ENCODE data around the gene PLA2G2F. TPM values are rescaled to one million over a fixed set of nuclear protein-coding genes. Genes with fewer than 3 reads are reported as not detected.
A peak's percentile ranks its signal among the peaks of the same experiment; 100 is the strongest.

PLA2G2F gene
- total RNA-seq, 1 experiment from 2014 or later, result 0.20 TPM

GRCh38 chr1:20165522-20165951 is 26.4 kb downstream of the PLA2G2F start:
- Histone ChIP-seq H3K4me1 (replicated peaks; ENCODE audit: insufficient read depth) (peaks cover under 1% of the 10 kb centered on the region; the same call in 1 of the 2 replicates), H3K79me2 (ENCODE audit: low read depth) (peaks cover 7% of the 10 kb centered on the region; the same call in 1 of the 2 replicates), H3K9me3 (ENCODE audit: insufficient read depth, low read depth) (no peaks in the 10 kb centered on the region; the same call in 1 of the 2 replicates), H3K9me2 (ENCODE audit: insufficient read depth) (no peaks in the 10 kb centered on the region), H3K36me3 (ENCODE audit: low read depth) (peaks cover 2% of the 10 kb centered on the region; the same call in 1 of the 2 replicates), H3K4me2 (no peak overlapping the region), H3K27me3 (ENCODE audit: insufficient read depth, low read depth) (no peaks in the 10 kb centered on the region), H2AFZ (no peak overlapping the region), H4K20me1 (ENCODE audit: insufficient read depth) (no peaks in the 10 kb centered on the region), H3K27ac (no peak overlapping the region), H3F3A (ENCODE audit: insufficient read depth, low read depth) (peaks cover 15% of the 10 kb centered on the region; the same call in 1 of the 2 replicates), H3K4me3 (no peak overlapping the region)
- ChIA-PET POLR2A (ENCODE audit: unreplicated experiment) (no interaction called here), CTCF (interaction anchor here (0.9 to 1.0 kb wide), 2 partner anchors 22 to 30 kb away, joined by 3 to 5 read pairs; no protein-coding TSS in a partner anchor)
- no TSS peak for BruUV-seq (replicated peaks)
- TF ChIP-seq CTCF (conservative IDR thresholded peaks at IDR 0.05), result peak; percentile 64; the same call in 1 of the 2 replicates
- TF ChIP-seq EZH2 (IDR thresholded peaks at IDR 0.05; ENCODE audit: low read depth), result no peak
- intact Hi-C loops (cut with micrococcal nuclease; ENCODE audit: unreplicated experiment), result no loop called here
- DNase-seq, result no peak

DNA sequence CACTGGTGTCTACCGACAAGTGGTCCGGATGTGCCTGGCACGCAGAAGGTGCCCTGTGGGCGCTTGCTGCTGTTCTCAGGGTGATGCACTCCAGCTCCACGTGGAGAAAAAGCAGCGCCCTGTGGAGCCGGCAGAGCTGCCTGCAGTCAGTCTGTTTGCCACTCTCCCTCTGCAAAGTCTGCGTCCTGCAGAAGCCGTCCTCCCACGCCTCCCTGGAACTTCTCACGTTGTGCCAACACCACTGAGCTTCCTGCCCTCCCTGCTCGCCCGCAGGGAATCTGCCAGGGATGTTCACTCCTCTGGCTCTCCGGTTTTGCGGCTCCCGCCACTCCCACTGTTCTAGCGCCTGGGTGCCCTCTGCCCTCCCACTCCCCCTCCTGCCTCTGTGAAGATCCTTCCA is 26.9 kb downstream of the PLA2G2F start:
- H3K9me3 ChIP-seq (ENCODE audit: insufficient read depth, low read depth), result no peaks in the 10 kb centered on the region
- H3K79me2 ChIP-seq (ENCODE audit: low read depth), result 0 out of 2 replicates have a peak, but pooled peaks cover 2% of the 10 kb centered on the region
- TF ChIP-seq CTCF (conservative IDR thresholded peaks at IDR 0.05) (no peak), EZH2 (IDR thresholded peaks at IDR 0.05; ENCODE audit: low read depth) (no peak)
- no peak overlapping the region for H3K27ac ChIP-seq
- ChIA-PET CTCF (interaction anchor here (0.9 to 1.0 kb wide), 2 partner anchors 21 to 29 kb away, joined by 3 to 5 read pairs; no protein-coding TSS in a partner anchor), POLR2A (ENCODE audit: unreplicated experiment) (no interaction called here)
- H3K27me3 ChIP-seq (ENCODE audit: insufficient read depth, low read depth), result no peaks in the 10 kb centered on the region
- DNase-seq, result no peak
- peaks cover 13% of the 10 kb centered on the region; the same call in 1 of the 2 replicates for H3F3A ChIP-seq (ENCODE audit: insufficient read depth, low read depth)
- BruUV-seq (replicated peaks), result no TSS peak
- no peaks in the 10 kb centered on the region for H3K36me3 ChIP-seq (ENCODE audit: low read depth)
- no peaks in the 10 kb centered on the region for H3K9me2 ChIP-seq (ENCODE audit: insufficient read depth)
- intact Hi-C loops (cut with micrococcal nuclease; ENCODE audit: unreplicated experiment), result no loop called here
- no peak overlapping the region for H2AFZ ChIP-seq
- H3K4me2 ChIP-seq, result no peak overlapping the region
- no peaks in the 10 kb centered on the region for H4K20me1 ChIP-seq (ENCODE audit: insufficient read depth)
- no peak overlapping the region for H3K4me3 ChIP-seq
- peaks cover 6% of the 10 kb centered on the region for H3K4me1 ChIP-seq (replicated peaks; ENCODE audit: insufficient read depth)

GRCh38 chr1:20167126-20167525 is 28.0 kb downstream of the PLA2G2F start:
- TF ChIP-seq CTCF (conservative IDR thresholded peaks at IDR 0.05), result no peak
- no peak for TF ChIP-seq EZH2 (IDR thresholded peaks at IDR 0.05; ENCODE audit: low read depth)
- no peaks in the 10 kb centered on the region for H4K20me1 ChIP-seq (ENCODE audit: insufficient read depth)
- H3K4me2 ChIP-seq, result no peak overlapping the region
- H3K27me3 ChIP-seq (ENCODE audit: insufficient read depth, low read depth), result no peaks in the 10 kb centered on the region
- no peak overlapping the region for H3K4me3 ChIP-seq
- intact Hi-C loops (cut with micrococcal nuclease; ENCODE audit: unreplicated experiment), result no loop called here
- H3F3A ChIP-seq (ENCODE audit: insufficient read depth, low read depth), result peaks cover 13% of the 10 kb centered on the region; the same call in 1 of the 2 replicates
- H2AFZ ChIP-seq, result no peak overlapping the region
- BruUV-seq (replicated peaks), result no TSS peak
- peaks cover 10% of the 10 kb centered on the region for H3K4me1 ChIP-seq (replicated peaks; ENCODE audit: insufficient read depth)
- H3K9me2 ChIP-seq (ENCODE audit: insufficient read depth), result no peaks in the 10 kb centered on the region
- no peak overlapping the region for H3K27ac ChIP-seq
- DNase-seq, result no peak
- POLR2A ChIA-PET (ENCODE audit: unreplicated experiment), result no interaction called here
- CTCF ChIA-PET, result interaction anchor here (0.7 kb wide), 1 partner anchor 20 kb away, joined by 3 read pairs; no protein-coding TSS in a partner anchor
- H3K36me3 ChIP-seq (ENCODE audit: low read depth), result no peaks in the 10 kb centered on the region
- H3K9me3 ChIP-seq (ENCODE audit: insufficient read depth, low read depth), result no peaks in the 10 kb centered on the region
- H3K79me2 ChIP-seq (ENCODE audit: low read depth), result 0 out of 2 replicates have a peak, but pooled peaks cover 2% of the 10 kb centered on the region

Measured in PC-9 (cell line).